Renal cortical epithelial cell (primary cell): Measurements from ENCODE around the gene ARHGEF19. TPM values are rescaled to one million over a fixed set of nuclear protein-coding genes. Genes with fewer than 3 reads are reported as not detected.

Experiments
- DNase-seq: peaks from one replicate; pipeline ENCODE4 v3.0.0-alpha.2; 2011; ENCODE audit warnings: low read depth
- total RNA-seq: library from RNA; depleted of rRNA; stranded (reverse); fragments of >200 nt; gene quantifications from 2 replicates; pipeline ENCODE4 v1.2.3, GENCODE V29; 2014

Gene ARHGEF19
- total RNA-seq, 1 donor from 2014 or later = 3.3 TPM

GRCh38 chr1:16149702-16150488 is 62.6 kb downstream of the ARHGEF19 start:
- DNase-seq = no peak

GRCh38 chr1:16149146-16149545 is 63.3 kb downstream of the ARHGEF19 start:
- no peak for DNase-seq

DNA sequence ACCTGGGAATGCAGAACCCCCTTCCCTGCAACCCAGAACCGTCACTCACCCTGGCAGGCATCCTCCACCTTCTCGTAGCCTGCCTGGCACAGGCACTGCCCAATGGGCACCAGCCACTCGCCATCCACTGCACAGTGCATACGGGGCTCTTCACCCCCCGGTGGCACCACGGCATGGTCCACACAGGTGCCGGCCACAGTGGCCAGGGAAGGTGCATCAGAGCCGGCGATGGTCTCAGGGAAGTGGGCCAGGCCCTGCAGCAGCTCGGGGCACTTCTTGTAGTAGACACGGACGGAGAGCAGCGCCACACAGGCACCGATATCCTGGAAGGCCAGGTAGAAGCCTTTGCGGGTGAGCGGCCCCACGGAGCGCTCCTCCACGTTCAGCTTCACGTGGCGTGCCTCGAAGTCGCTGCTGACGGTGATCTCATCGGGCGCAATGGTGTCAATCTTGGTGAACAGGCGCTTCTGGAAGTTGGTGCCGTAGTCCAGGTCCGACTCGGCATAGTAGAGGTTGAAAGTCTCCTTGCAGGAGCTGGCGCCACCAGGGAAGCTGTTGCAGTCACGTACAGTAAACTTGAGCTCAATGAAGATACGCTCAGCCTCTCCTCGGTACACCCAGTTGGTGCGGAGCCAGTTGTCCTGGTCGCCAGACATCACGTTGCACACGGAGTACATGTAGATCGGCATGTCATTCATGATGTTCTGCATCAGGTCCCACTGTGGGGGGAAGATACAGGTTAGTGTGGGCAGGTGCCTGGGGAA is 63.9 kb downstream of the ARHGEF19 start:
- no peak for DNase-seq

Other genes with a start within 250 kb of the ARHGEF19 start
- gene ZBTB17, start 236.6 kb downstream of the ARHGEF19 start, total RNA-seq = 30.4 and 31.9 TPM in 2 replicates
- gene SRARP, start 208.4 kb downstream of the ARHGEF19 start, total RNA-seq = not detected in 2 replicates
- 0.35 TPM in 2 replicates for gene HSPB7, start 194.6 kb downstream of the ARHGEF19 start, total RNA-seq
- gene CLCNKA, start 190.6 kb downstream of the ARHGEF19 start, total RNA-seq = 0.20 TPM in 1 of 2 replicates, not detected in the other
- gene CLCNKB, start 168.9 kb downstream of the ARHGEF19 start, total RNA-seq = 0.35 and 0.60 TPM in 2 replicates
- 0.52 and 1.5 TPM in 2 replicates for gene FAM131C, start 139.0 kb downstream of the ARHGEF19 start, total RNA-seq
- 104 and 146 TPM in 2 replicates for gene EPHA2, start 56.6 kb downstream of the ARHGEF19 start, total RNA-seq
- 3.3 and 10.8 TPM in 2 replicates for gene CPLANE2, start 24.5 kb upstream of the ARHGEF19 start, total RNA-seq
- 7.3 and 19.5 TPM in 2 replicates for gene FBXO42, start 139.8 kb upstream of the ARHGEF19 start, total RNA-seq
- 22.7 and 42.3 TPM in 2 replicates for gene SZRD1, start 154.6 kb upstream of the ARHGEF19 start, total RNA-seq
- not detected in 2 replicates for gene SPATA21, start 224.8 kb upstream of the ARHGEF19 start, total RNA-seq
- gene NECAP2, start 228.1 kb upstream of the ARHGEF19 start, total RNA-seq = 121 and 238 TPM in 2 replicates